GM19238 (cell line): Measurements from ENCODE around the gene EEF2K.
"Not testable (repeated sequence)": the region's sequence is repeated elsewhere in the genome, so short reads cannot be mapped to it uniquely, and the experiment has no call there.

Source experiments
- DNase-seq: peaks from one replicate; pipeline ENCODE4 v3.0.0; 2011; ENCODE audit warnings: low spot score; ENCODE audit not compliant: insufficient read length

The EEF2K gene

GRCh38 chr16:22210285-22210684 is 4.2 kb downstream of the EEF2K start:
- no peak for DNase-seq

GRCh38 chr16:22210854-22211253 is 4.8 kb downstream of the EEF2K start:
- no peak for DNase-seq

- no peak for DNase-seq
Observed at GRCh38 chr16:22213236-22213635, 7.2 kb downstream of the EEF2K start.

GRCh38 chr16:22213801-22214200 is 7.7 kb downstream of the EEF2K start:
- DNase-seq: no peak

GRCh38 chr16:22214402-22214801 is 8.3 kb downstream of the EEF2K start:
- DNase-seq: no peak

- DNase-seq: no peak
Observed at GRCh38 chr16:22214889-22215288, 8.8 kb downstream of the EEF2K start.

GRCh38 chr16:22216191-22216831 is 10.2 kb downstream of the EEF2K start:
- no peak for DNase-seq

GRCh38 chr16:22216832-22217225 is 10.8 kb downstream of the EEF2K start:
- DNase-seq: not testable (repeated sequence)

- DNase-seq: peak; percentile 77
Observed at GRCh38 chr16:22217890-22218730, 12.0 kb downstream of the EEF2K start.

GRCh38 chr16:22219389-22220068 is 13.5 kb downstream of the EEF2K start:
- no peak for DNase-seq

GRCh38 chr16:22220069-22220440 is 14.0 kb downstream of the EEF2K start:
- DNase-seq: no peak

GRCh38 chr16:22220714-22221113 is 14.6 kb downstream of the EEF2K start:
- no peak for DNase-seq

- no peak for DNase-seq
Observed at GRCh38 chr16:22222006-22222405, 15.9 kb downstream of the EEF2K start.

GRCh38 chr16:22222998-22223397 is 16.9 kb downstream of the EEF2K start:
- no peak for DNase-seq

GRCh38 chr16:22225060-22225459 is 19.0 kb downstream of the EEF2K start:
- DNase-seq: no peak

- no peak for DNase-seq
Observed at GRCh38 chr16:22229889-22230288, 23.8 kb downstream of the EEF2K start.

- no peak for DNase-seq
Observed at GRCh38 chr16:22232277-22233036, 26.4 kb downstream of the EEF2K start.

GRCh38 chr16:22233037-22233372 is 26.9 kb downstream of the EEF2K start:
- DNase-seq: no peak

GRCh38 chr16:22235839-22236745 is 30.0 kb downstream of the EEF2K start:
- DNase-seq: no peak

GRCh38 chr16:22239131-22239805 is 33.2 kb downstream of the EEF2K start:
- no peak for DNase-seq
